Panc1 (cell line): ENCODE measurements around the gene NOS1. TPM values are rescaled to one million over a fixed set of nuclear protein-coding genes. Genes with fewer than 3 reads are reported as not detected.

ENCODE experiments used
- ATAC-seq: fragments of 200-7000 bp; cut with Tn5 transposase; 2 replicates; pipeline ENCODE4 v1.9.1; 2020; ENCODE audit warnings: mild to moderate bottlenecking, moderate library complexity
- BruUV-seq: library from RNA; stranded (reverse); fragments of 400-500 nt; replicated peaks from 2 replicates; lab custom pipeline; 2021; lab: Mats Ljungman, UMichigan
- CTCF ChIA-PET: fragments of 300-600 bp; sonication (Branson Sonifier 250); formaldehyde crosslinking; loops from one replicate; lab custom pipeline; 2022; ENCODE audit warnings: antibody characterized with exemption; lab: Charles Lee
- POLR2A ChIA-PET: fragments of 300-600 bp; sonication (Branson Sonifier 250); formaldehyde crosslinking; loops from one replicate; lab custom pipeline; 2022; ENCODE audit warnings: antibody characterized with exemption; lab: Charles Lee
- DNase-seq: peaks from one replicate; pipeline ENCODE4 v3.0.0-alpha.2; 2010; ENCODE audit warnings: low read depth, low spot score
- H3K27ac ChIP-seq: 2 replicates; pipeline ENCODE4 v1.5.1; 2011; ENCODE audit warnings: mild to moderate bottlenecking, low read length, inconsistent platforms
- H3K27me3 ChIP-seq: fragments of 200-500 bp; sonication (Bioruptor generic); 2 replicates; pipeline ENCODE4 v1.6.0; 2014; ENCODE audit warnings: low read length, inconsistent platforms; ENCODE audit not compliant: control insufficient read depth, insufficient read depth
- H3K36me3 ChIP-seq: fragments of 200-500 bp; sonication (Bioruptor generic); 2 replicates; pipeline ENCODE4 v1.5.1; 2014; ENCODE audit warnings: inconsistent platforms, mild to moderate bottlenecking, low read length, moderate library complexity; ENCODE audit not compliant: control insufficient read depth, insufficient read depth
- H3K4me1 ChIP-seq: 2 replicates; pipeline ENCODE4 v1.5.1; 2011; ENCODE audit warnings: inconsistent platforms, mild to moderate bottlenecking, low read length, moderate library complexity; ENCODE audit not compliant: control insufficient read depth, insufficient read depth
- H3K4me3 ChIP-seq, 2 experiments: 2 replicates each; pipeline ENCODE4 v1.5.1; 2011 to 2012; ENCODE audit warnings: low read depth in 2 of 2, low read length in 2 of 2, mild to moderate bottlenecking in 2 of 2, inconsistent platforms in 1 of 2, moderate library complexity in 1 of 2
- H3K9me3 ChIP-seq: fragments of 200-500 bp; sonication (Bioruptor generic); 2 replicates; pipeline ENCODE4 v1.5.1; 2014; ENCODE audit warnings: low read depth, mild to moderate bottlenecking, inconsistent platforms, low read length, moderate library complexity; ENCODE audit not compliant: control insufficient read depth, insufficient read depth
- CTCF ChIP-seq: fragments of 450-650 bp; IDR thresholded peaks from 2 replicates; pipeline ENCODE4 v1.5.1; 2017; ENCODE audit warnings: mild to moderate bottlenecking
- POLR2AphosphoS5 ChIP-seq: IDR thresholded peaks from 2 replicates; pipeline ENCODE4 v1.6.1; 2012; ENCODE audit warnings: mild to moderate bottlenecking, low read depth, low read length, moderate library complexity
- SIN3A ChIP-seq: IDR thresholded peaks from 2 replicates; pipeline ENCODE4 v1.6.1; 2012; ENCODE audit warnings: low read depth, mild to moderate bottlenecking, low read length, moderate library complexity, borderline replicate concordance; ENCODE audit not compliant: insufficient read depth
- TCF7L2 ChIP-seq: IDR thresholded peaks from 2 replicates; pipeline ENCODE4 v1.6.1; 2011; ENCODE audit warnings: mild to moderate bottlenecking, low read depth, low read length, inconsistent platforms
- in situ Hi-C: cut with HindIII; loops from 2 replicates; pipeline ENCODE4 v1.10.0; 2016; ENCODE audit warnings: low sequenced_read_pairs, low pct_unique_long_range_greater_than_20kb
- intact Hi-C: fragments of 100-400 bp; cut with micrococcal nuclease; formaldehyde crosslinking; loops from one replicate; pipeline ENCODE4 v1.10.0; 2022; ENCODE audit not compliant: unreplicated experiment
- total RNA-seq: library from RNA; stranded (reverse); gene quantifications from one replicate; pipeline ENCODE4 v1.2.1, GENCODE V29; 2021; ENCODE audit not compliant: unreplicated experiment
- TF ChIP-seq, protein P1 (sequence below), 2 experiments: IDR thresholded peaks; 2 replicates each; pipeline ENCODE4 v1.6.1; 2011 to 2012; ENCODE audit warnings: low read depth in 2 of 2, control low read depth in 1 of 2, low read length in 1 of 2, mild to moderate bottlenecking in 1 of 2, moderate library complexity in 1 of 2; ENCODE audit not compliant: insufficient read depth in 1 of 2

Gene NOS1
- total RNA-seq, 1 experiment from 2014 or later = 0.03 TPM

DNA sequence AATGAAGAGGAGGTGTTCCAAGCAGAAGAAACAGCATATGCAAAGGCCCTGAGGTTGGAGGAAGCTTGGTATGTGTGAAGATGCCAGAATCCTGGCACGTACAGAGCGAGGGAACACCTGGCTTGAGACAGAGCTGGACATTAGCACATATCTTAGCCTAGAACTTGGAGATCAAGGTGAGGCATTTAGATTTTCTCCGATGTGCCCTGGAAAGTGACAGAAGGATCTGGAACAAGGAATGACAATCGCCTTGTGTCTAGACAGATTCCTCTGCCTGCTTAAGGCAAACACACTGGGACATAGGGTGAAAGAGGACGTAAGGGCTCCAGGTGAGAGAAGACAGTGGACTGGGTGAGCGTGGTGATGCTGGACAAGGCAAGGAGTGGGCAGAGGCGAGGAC, 32.2 kb upstream of the NOS1 start:
- Histone ChIP-seq H3K27ac (no peak overlapping the region), H3K9me3 (no peaks in the 10 kb centered on the region), H3K4me1 (no peaks in the 10 kb centered on the region), H3K4me3 (no peak overlapping the region), H3K27me3 (no peaks in the 10 kb centered on the region), H3K36me3 (no peaks in the 10 kb centered on the region)
- intact Hi-C loops = no loop called here
- in situ Hi-C loops = no loop called here
- ChIA-PET POLR2A (no interaction called here), CTCF (no interaction called here)
- ATAC-seq (no peak), DNase-seq (no peak)
- no TSS peak for BruUV-seq
- TF ChIP-seq POLR2AphosphoS5 = no peak
- no peak for TF ChIP-seq CTCF
- TF ChIP-seq, protein P1, sequence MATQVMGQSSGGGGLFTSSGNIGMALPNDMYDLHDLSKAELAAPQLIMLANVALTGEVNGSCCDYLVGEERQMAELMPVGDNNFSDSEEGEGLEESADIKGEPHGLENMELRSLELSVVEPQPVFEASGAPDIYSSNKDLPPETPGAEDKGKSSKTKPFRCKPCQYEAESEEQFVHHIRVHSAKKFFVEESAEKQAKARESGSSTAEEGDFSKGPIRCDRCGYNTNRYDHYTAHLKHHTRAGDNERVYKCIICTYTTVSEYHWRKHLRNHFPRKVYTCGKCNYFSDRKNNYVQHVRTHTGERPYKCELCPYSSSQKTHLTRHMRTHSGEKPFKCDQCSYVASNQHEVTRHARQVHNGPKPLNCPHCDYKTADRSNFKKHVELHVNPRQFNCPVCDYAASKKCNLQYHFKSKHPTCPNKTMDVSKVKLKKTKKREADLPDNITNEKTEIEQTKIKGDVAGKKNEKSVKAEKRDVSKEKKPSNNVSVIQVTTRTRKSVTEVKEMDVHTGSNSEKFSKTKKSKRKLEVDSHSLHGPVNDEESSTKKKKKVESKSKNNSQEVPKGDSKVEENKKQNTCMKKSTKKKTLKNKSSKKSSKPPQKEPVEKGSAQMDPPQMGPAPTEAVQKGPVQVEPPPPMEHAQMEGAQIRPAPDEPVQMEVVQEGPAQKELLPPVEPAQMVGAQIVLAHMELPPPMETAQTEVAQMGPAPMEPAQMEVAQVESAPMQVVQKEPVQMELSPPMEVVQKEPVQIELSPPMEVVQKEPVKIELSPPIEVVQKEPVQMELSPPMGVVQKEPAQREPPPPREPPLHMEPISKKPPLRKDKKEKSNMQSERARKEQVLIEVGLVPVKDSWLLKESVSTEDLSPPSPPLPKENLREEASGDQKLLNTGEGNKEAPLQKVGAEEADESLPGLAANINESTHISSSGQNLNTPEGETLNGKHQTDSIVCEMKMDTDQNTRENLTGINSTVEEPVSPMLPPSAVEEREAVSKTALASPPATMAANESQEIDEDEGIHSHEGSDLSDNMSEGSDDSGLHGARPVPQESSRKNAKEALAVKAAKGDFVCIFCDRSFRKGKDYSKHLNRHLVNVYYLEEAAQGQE (IDR thresholded peaks at IDR 0.05; ENCODE audit: insufficient read depth in 1 of 2, low read depth in 2 of 2, low read length in 1 of 2) = no peak
- TF ChIP-seq SIN3A = no peak
- no peak for TF ChIP-seq TCF7L2

DNA sequence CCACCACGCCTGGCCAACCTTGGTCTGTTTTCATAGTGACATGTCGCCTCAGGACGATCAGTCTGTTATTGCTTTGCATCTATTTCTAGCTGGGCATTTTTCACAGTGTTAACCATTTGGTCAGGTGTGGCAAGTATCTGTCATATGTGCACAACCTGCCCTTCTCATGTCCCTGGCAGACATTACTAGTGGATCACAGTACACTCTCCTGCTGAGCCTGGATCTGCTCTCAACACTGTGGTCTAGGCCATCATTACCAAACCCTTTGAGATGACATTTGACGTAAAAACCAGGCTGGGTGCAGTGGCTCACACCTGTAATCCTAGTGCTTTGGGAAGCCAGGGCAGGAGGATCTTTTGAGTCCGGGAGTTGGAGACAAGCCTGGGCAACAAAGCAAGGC, 29.4 kb upstream of the NOS1 start:
- H3K36me3 ChIP-seq = no peaks in the 10 kb centered on the region
- DNase-seq (no peak), ATAC-seq (no peak)
- H3K27me3 ChIP-seq = no peaks in the 10 kb centered on the region
- H3K27ac ChIP-seq = no peak overlapping the region
- no peaks in the 10 kb centered on the region for H3K4me1 ChIP-seq
- BruUV-seq = no TSS peak
- intact Hi-C loops = no loop called here
- no peak overlapping the region for H3K4me3 ChIP-seq
- no peaks in the 10 kb centered on the region for H3K9me3 ChIP-seq
- TF ChIP-seq CTCF = no peak
- no peak for TF ChIP-seq POLR2AphosphoS5
- TF ChIP-seq, protein P1 (IDR thresholded peaks at IDR 0.05; ENCODE audit: insufficient read depth in 1 of 2, low read depth in 2 of 2, low read length in 1 of 2) = no peak
- no peak for TF ChIP-seq SIN3A
- TF ChIP-seq TCF7L2 = no peak
- ChIA-PET CTCF (no interaction called here), POLR2A (no interaction called here)
- in situ Hi-C loops = no loop called here
